Vagina (tissue), 2 donors: Measurements from ENCODE around the gene RGS3.

Experiments
- POLR2A ChIP-seq, 2 donors: fragments of 450-650 bp; IDR thresholded peaks; one replicate each; pipeline ENCODE4 v1.6.1; 2017; ENCODE audit warnings: antibody characterized with exemption in 2 of 2, mild to moderate bottlenecking in 2 of 2, moderate library complexity in 2 of 2
- TF ChIP-seq, protein P1 (sequence below), 3 experiments: fragments of 450-650 bp in 2 of 3; fragments of 200-600 bp in 1 of 3; sonication (generic) in 1 of 3; IDR thresholded peaks; one replicate each; pipeline ENCODE4 v1.5.1; 2017 to 2019; ENCODE audit warnings: antibody characterized with exemption in 3 of 3, mild to moderate bottlenecking in 2 of 3, moderate library complexity in 2 of 3

DNA sequence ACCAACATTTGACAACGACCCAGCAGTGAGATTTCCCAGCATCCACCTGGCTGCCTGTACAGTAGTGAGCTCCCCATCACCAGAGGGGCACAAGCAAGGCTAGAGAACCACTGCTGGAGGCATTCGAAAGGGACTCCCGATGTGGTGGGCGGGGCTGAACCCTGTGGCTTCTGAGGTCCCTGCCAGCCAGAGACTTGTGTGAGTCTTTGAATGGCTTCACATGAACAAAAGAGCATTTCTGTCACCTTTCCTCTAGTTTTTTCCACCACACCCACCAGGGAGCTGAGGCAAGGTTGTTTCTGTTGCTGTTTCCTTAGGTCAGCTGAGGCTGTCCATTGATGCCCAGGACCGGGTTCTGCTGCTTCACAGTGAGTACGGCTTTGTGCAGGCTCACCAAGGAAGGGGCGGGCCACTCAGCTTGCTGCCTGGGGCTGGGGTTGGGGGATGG lies 15.7 kb downstream of the RGS3 start:
- TF ChIP-seq, protein P1, sequence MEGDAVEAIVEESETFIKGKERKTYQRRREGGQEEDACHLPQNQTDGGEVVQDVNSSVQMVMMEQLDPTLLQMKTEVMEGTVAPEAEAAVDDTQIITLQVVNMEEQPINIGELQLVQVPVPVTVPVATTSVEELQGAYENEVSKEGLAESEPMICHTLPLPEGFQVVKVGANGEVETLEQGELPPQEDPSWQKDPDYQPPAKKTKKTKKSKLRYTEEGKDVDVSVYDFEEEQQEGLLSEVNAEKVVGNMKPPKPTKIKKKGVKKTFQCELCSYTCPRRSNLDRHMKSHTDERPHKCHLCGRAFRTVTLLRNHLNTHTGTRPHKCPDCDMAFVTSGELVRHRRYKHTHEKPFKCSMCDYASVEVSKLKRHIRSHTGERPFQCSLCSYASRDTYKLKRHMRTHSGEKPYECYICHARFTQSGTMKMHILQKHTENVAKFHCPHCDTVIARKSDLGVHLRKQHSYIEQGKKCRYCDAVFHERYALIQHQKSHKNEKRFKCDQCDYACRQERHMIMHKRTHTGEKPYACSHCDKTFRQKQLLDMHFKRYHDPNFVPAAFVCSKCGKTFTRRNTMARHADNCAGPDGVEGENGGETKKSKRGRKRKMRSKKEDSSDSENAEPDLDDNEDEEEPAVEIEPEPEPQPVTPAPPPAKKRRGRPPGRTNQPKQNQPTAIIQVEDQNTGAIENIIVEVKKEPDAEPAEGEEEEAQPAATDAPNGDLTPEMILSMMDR (IDR thresholded peaks at IDR 0.05) = no peak
- no peak for TF ChIP-seq POLR2A (IDR thresholded peaks at IDR 0.05)
